Stimulated activated CD4-positive, alpha-beta T cell treated with anti-CD3 and anti-CD28 coated beads, Interleukin-1b, Interleukin-23, amount 100 ng/mL, for 24 hours (primary cell): ENCODE measurements around the gene PDE7B.
A peak's percentile ranks its signal among the peaks of the same experiment; 100 is the strongest.

Experiments
- DNase-seq, 4 experiments: peaks; one replicate each; pipeline ENCODE4 v3.0.0-alpha.2; 2020; ENCODE audit warnings: low read depth in 4 of 4, low spot score in 1 of 4

Gene PDE7B

DNA sequence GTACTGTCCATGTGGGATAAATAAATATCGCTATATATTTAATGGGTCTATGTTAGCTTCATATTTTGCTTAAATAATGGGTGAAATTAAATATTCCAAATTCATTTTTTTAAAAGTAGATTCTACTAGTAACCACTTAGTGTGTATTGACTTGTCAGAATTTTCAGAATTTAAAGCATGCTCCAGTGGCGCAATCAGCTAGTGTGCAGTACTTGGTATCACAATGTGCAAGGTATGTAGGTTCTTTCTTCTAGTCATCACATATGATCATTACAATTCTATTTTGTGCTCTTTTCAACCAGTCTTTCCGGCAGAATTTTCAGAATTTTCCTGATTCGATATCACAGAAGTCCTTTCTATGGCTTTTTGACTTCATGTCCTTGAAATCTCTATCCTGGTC, 32.6 kb downstream of the PDE7B start:
- DNase-seq, result no peak

- DNase-seq, result no peak
These were observed 35.6 kb downstream of the PDE7B start for GRCh38 chr6:135887069-135887468.

DNA sequence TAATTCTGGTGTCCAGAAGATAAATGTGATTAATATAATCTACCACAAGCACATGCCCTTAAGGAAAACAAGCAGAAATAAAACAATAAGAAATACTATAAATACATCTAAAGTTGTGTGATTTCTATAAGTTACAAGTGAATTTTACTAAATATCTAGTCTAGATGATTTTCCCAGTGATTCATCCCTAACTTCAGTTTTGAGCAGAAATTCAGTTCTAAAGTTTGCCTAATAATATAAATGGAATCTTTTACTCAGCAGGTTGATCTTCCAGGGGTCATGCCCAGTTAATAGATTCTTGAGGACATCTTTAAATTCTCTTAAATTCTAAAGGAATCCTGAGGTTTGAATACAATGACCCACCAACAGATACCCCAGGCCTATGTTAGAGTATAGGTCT, 37.3 kb downstream of the PDE7B start:
- DNase-seq, result no peak

- DNase-seq, result no peak
These were observed 39.4 kb downstream of the PDE7B start for GRCh38 chr6:135890876-135891275.

GRCh38 chr6:135891710-135892109, 40.2 kb downstream of the PDE7B start:
- no peak for DNase-seq

DNA sequence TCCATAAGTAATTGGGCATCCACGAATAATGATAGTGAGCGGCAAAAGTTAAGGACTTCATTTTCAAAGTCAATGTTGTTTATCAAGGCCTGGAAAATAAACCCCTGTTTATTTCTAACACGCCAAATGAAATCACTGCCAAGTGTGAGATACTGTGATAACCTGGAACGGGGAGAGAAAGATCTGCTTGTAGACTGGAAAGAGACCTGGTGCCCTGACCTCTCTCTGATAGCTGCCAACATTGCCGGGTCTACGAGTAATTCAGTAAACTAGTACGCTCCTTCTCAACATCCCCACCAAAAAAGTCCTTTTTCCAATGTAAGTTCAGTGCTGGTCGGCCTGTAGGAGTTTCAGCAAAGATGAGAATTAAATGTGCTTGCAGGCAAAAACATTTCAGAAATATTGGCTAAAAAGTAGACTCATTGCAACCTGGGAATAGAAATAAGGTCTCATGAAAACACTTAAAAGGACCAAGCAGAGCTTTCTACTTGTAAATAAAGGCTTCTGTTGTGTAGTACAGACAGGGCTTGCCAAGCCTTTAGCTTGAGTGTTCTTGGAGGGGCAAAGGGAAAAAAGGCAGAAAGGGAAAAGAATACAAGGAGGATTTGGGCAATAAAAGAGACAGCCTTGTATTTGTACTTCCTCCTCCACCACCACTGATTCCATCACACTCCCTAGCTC, 43.9 kb downstream of the PDE7B start:
- DNase-seq, result no peak

- DNase-seq, result no peak
These were observed 45.6 kb downstream of the PDE7B start for GRCh38 chr6:135897087-135897486.

DNA sequence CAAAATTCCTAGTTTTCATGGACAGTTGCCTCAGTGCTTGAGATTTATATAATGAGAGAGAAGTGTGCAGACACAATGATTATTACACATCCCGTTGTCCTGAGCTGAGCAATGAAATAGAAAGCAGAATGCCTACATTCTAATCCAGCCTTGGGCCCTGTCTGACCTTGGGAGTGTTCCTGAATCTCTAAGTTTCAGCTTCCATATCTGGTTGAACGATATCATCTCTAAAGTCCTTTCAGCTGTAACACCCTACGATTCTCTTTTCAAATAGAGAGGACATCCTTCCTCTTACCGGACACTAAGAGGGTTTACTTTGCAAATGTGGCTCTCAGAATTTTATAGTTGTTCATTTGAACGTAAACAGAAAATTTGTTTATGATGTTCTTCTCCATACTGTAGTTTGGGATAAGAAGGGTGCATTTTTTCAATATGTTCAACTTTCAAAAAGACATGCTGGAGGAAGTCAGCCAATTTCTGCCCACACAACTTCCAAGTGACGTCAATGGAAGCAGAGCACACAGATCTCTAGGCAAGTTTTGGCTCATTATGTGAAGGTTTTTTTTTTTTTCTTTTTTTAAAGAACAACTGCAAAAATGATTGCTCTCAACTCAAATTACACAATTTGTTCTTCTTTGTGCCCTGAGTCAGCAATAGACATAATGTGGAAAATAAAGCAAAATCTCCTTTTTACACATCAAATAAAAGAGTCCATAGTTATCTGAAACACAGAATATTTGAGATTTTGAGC, 50.4 kb downstream of the PDE7B start:
- no peak for DNase-seq

- DNase-seq, result no peak
These were observed 51.3 kb downstream of the PDE7B start for GRCh38 chr6:135902756-135903331.

GRCh38 chr6:135904666-135905065, 53.2 kb downstream of the PDE7B start:
- no peak for DNase-seq

- no peak for DNase-seq
These were observed 54.3 kb downstream of the PDE7B start for GRCh38 chr6:135905604-135906300.

DNA sequence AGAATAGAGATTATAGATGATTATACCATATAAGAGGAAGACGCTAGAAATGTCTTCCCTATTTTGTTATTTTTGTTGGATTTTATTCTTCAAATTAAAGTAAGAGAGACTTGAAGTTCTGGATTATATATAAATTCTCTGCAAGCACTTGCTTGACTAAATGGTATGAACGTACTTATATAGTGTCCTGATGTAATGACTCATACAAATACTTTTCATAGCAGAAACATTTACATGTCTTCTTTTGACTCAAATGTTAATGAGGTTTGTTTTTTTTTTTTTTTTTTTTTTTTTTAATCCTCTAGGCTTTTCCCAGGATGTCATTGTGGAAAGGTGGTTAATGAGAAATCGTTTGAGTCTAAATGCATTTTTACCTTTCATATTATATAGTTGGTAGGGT, 55.0 kb downstream of the PDE7B start:
- DNase-seq, result no peak

DNA sequence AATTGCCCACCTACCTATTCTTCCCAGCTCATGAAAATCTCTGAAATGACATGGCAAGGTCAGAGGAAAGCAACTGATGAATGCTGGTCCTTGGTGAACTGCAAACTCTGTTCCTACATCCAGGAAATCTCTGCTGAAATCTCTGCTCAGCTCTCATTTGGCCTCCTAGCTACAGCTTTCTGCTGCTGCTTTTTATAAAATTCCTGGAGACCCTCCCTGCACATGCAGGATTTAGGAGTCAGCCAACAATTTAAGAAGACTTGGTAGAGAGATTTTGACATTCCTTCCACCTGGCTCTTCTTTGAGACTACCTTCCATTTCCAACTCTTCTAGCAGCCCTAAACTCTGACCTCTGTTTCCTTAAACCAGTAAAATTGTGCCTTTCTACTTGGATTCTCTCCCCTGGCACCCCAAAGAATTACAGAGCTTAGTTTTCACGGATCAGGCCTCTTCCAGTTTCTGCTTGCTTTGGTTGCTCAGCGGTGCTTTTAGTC, 55.5 kb downstream of the PDE7B start:
- DNase-seq, result no peak

GRCh38 chr6:135909737-135910387, 58.4 kb downstream of the PDE7B start:
- DNase-seq, result peak; percentile 5 to 36 (median 21)

DNA sequence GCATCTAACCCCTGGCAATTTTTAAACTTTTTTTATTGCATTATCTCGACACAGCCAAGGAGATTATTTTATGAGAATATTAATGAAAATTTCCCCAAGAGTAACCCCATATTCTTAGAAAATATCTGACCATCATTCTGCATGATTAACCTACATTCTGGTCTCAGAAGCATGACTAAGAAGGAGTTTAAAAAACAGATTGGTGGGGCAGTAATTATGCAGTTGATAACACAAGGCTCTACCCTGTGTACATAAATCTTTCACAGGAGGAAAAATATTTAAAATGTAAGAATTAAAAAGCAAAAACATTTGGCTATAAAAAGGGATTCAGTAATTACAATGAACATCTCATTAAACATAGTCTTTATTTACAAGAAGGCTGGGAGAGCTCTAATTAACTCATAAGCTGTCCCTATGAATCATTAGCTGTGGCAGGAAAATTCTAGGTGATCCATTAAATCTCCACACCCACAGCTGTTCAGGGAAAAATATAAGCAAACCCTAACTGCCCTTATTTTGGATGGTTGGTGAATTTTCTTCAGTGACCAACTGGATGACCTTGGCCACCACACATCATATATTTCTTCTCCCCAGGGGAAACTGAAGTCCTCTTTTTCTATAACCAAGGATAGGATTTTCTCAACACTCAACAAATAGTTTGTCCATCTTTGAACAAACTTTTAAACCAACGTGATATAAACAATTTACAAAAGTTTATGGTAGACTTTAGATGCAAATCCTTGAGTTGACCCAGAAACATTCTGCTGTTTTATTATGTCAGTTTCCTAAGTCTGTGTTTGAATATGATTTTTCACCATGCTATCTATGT, 59.5 kb downstream of the PDE7B start:
- DNase-seq, result no peak

GRCh38 chr6:135913785-135914184, 62.3 kb downstream of the PDE7B start:
- no peak for DNase-seq

GRCh38 chr6:135919026-135919425, 67.5 kb downstream of the PDE7B start:
- DNase-seq, result no peak

GRCh38 chr6:135920689-135921088, 69.2 kb downstream of the PDE7B start:
- no peak for DNase-seq

DNA sequence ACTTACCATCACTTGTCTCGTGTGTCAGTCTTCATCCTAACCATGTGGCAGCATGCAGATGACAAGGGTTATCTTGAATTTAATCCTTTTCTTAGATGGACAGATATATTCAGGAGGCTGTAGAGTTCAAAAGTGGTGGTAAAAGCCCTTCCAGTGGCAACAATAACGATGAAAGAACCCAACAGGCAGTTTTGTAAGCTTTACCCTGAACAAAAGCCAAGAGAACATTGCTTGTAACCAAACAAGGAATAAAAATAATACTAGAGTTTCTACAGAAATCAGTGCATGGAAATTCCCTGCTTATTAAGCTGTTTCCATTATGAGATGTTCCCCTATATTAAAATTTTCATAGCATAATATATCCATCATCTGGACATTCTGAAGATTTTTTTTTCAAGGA, 69.7 kb downstream of the PDE7B start:
- no peak for DNase-seq

GRCh38 chr6:135922174-135922573, 70.7 kb downstream of the PDE7B start:
- DNase-seq, result no peak
